Measurements from ENCODE around the gene COX14.
A peak's percentile ranks its signal among the peaks of the same experiment; 100 is the strongest.
"Not testable (repeated sequence)": the region's sequence is repeated elsewhere in the genome, so short reads cannot be mapped to it uniquely, and the experiment has no call there.

Gene COX14

GRCh38 chr12:50110762-50111351, 1.2 kb upstream of the COX14 start:
- peak; percentile 17 to 58 for DNase-seq

- DNase-seq, result no peak
Measured at GRCh38 chr12:50111395-50111692, 692 bp upstream of the COX14 start.

GRCh38 chr12:50112456-50113218, 601 bp downstream of the COX14 start:
- peak; percentile 41 to 44 for DNase-seq

- no peak for DNase-seq
Measured at GRCh38 chr12:50117057-50117622, 5.1 kb downstream of the COX14 start.

GRCh38 chr12:50119387-50119786, 7.4 kb downstream of the COX14 start:
- DNase-seq, result no peak

GRCh38 chr12:50120521-50120920, 8.5 kb downstream of the COX14 start:
- DNase-seq, result no peak

- DNase-seq, result no peak
Measured at GRCh38 chr12:50120953-50121352, 8.9 kb downstream of the COX14 start.

- no peak for DNase-seq
Measured at GRCh38 chr12:50121641-50122040, 9.6 kb downstream of the COX14 start.

- no peak for DNase-seq
Measured at GRCh38 chr12:50123203-50123602, 11.2 kb downstream of the COX14 start.

- no peak for DNase-seq
Measured at GRCh38 chr12:50127546-50127945, 15.5 kb downstream of the COX14 start.

GRCh38 chr12:50129290-50129689, 17.3 kb downstream of the COX14 start:
- DNase-seq, result peak; percentile 42 to 60

- DNase-seq, result peak; percentile 25 to 56
Measured at GRCh38 chr12:50132505-50133135, 20.6 kb downstream of the COX14 start.

GRCh38 chr12:50142993-50143392, 31.0 kb downstream of the COX14 start:
- DNase-seq, result no peak

GRCh38 chr12:50145439-50145838, 33.4 kb downstream of the COX14 start:
- no peak for DNase-seq

GRCh38 chr12:50147281-50147680, 35.2 kb downstream of the COX14 start:
- DNase-seq, result no peak

- DNase-seq, result not testable (repeated sequence)
Measured at GRCh38 chr12:50148011-50148410, 36.0 kb downstream of the COX14 start.

- DNase-seq, result no peak
Measured at GRCh38 chr12:50149311-50149710, 37.3 kb downstream of the COX14 start.

GRCh38 chr12:50151047-50151687, 39.1 kb downstream of the COX14 start:
- no peak for DNase-seq

GRCh38 chr12:50154947-50155346, 42.9 kb downstream of the COX14 start:
- DNase-seq, result not testable (repeated sequence)

GRCh38 chr12:50156641-50157040, 44.6 kb downstream of the COX14 start:
- DNase-seq, result no peak

GRCh38 chr12:50157259-50157658, 45.2 kb downstream of the COX14 start:
- no peak for DNase-seq

- DNase-seq, result no peak
Measured at GRCh38 chr12:50160643-50161042, 48.6 kb downstream of the COX14 start.

- DNase-seq, result peak in 1 of 2 donors; percentile 24
Measured at GRCh38 chr12:50162230-50162629, 50.2 kb downstream of the COX14 start.
